ENCODE data around the gene TNFAIP8L2.

- TF ChIP-seq CTCF (IDR thresholded peaks at IDR 0.05) (no peak), POLR2A (IDR thresholded peaks at IDR 0.05) (no peak)
These were observed 27.6 kb upstream of the TNFAIP8L2 start for GRCh38 chr1:151128800-151129199.

All from ovary (tissue), 3 donors.